NB4 (cell line): ENCODE data around the gene MRPS35.

ENCODE experiments used
- POLR2A ChIP-seq: IDR thresholded peaks from 2 replicates; pipeline ENCODE4 v1.6.1; 2011; ENCODE audit warnings: mild to moderate bottlenecking; ENCODE audit not compliant: insufficient read length; ENCODE audit errors: extremely low read depth
- TF ChIP-seq, protein P1 (sequence below): IDR thresholded peaks from one replicate; pipeline ENCODE4 v1.5.1; 2012; ENCODE audit warnings: low read depth, low read length

DNA sequence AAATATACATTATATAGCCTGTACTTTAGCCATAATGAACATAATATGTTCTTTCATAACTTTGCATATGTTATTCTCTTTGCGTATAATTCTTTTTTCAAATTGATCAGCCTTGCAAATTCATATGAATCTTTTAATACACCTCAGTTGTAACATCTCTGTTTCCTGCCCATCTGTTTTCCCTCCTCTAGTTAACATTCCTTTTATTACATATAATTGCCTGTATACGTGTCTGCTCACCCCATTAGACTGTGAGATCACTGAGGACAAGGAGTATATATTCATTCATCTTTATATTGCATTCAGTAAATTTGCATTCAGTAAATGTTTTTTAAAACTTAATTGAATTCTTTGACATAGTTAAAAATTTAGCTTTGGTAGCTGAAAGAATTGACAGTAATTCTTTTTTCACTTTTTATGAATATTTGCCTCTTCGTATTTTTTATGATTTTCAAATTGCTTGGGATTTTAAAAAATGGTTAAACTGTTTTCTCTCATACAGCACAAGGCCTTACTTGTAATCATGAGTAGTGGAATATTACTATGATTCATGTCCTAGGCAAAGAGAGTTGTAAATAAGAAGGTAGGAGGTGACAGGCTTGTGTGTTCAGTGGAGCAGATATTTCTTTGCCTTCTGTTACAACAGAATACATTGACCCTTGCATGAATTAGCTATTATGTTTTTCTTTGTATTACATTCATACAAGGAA, 36.6 kb downstream of the MRPS35 start:
- no peak for TF ChIP-seq POLR2A
- TF ChIP-seq, protein P1, sequence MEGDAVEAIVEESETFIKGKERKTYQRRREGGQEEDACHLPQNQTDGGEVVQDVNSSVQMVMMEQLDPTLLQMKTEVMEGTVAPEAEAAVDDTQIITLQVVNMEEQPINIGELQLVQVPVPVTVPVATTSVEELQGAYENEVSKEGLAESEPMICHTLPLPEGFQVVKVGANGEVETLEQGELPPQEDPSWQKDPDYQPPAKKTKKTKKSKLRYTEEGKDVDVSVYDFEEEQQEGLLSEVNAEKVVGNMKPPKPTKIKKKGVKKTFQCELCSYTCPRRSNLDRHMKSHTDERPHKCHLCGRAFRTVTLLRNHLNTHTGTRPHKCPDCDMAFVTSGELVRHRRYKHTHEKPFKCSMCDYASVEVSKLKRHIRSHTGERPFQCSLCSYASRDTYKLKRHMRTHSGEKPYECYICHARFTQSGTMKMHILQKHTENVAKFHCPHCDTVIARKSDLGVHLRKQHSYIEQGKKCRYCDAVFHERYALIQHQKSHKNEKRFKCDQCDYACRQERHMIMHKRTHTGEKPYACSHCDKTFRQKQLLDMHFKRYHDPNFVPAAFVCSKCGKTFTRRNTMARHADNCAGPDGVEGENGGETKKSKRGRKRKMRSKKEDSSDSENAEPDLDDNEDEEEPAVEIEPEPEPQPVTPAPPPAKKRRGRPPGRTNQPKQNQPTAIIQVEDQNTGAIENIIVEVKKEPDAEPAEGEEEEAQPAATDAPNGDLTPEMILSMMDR: no peak
